ENCODE data around the gene CCDC86.

DNA sequence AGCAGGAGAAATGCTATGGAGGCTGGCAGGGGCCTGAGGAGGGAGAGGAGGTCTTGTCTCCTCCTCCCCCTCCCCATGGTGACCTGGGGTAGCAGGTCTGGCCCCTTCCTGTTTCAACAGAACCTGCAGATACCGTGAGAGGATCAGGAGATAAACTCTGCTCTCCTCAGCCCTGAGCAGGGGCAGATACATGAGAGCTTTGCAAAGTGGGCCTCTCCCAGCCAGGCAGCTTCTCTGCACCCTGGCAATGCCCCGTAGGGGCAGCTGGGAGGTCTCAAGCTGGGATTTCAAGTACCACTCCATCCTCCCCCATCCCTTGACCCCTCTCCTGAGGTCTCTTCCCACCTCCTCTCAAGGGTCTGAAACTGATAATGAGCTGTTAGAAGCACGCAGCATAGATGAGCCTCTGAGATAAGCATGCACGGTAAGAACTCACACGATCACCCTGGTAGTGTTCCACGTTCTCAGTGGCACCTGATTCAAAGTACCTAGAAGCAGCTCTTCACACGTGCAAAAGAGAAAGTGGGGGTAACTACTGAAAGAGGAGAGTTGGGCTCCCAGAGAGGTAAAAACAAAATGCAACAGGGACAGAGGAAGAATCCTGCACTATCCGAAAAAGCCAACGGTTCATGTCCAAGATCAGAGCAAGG lies 4.9 kb upstream of the CCDC86 start:
- TF ChIP-seq, protein P1, sequence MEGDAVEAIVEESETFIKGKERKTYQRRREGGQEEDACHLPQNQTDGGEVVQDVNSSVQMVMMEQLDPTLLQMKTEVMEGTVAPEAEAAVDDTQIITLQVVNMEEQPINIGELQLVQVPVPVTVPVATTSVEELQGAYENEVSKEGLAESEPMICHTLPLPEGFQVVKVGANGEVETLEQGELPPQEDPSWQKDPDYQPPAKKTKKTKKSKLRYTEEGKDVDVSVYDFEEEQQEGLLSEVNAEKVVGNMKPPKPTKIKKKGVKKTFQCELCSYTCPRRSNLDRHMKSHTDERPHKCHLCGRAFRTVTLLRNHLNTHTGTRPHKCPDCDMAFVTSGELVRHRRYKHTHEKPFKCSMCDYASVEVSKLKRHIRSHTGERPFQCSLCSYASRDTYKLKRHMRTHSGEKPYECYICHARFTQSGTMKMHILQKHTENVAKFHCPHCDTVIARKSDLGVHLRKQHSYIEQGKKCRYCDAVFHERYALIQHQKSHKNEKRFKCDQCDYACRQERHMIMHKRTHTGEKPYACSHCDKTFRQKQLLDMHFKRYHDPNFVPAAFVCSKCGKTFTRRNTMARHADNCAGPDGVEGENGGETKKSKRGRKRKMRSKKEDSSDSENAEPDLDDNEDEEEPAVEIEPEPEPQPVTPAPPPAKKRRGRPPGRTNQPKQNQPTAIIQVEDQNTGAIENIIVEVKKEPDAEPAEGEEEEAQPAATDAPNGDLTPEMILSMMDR (conservative IDR thresholded peaks at IDR 0.05; ENCODE audit: low read length) = no peak
- no peak for TF ChIP-seq EZH2phosphoT487 (IDR thresholded peaks at IDR 0.05; ENCODE audit: borderline replicate concordance, low read depth, low read length)

Measured in OCI-LY7 (cell line).